GM23338 (cell line): Measurements from ENCODE around the gene ANKS1B. TPM values are rescaled to one million over a fixed set of nuclear protein-coding genes. Genes with fewer than 3 reads are reported as not detected.

Source experiments
- ATAC-seq: fragments of 200-7000 bp; cut with Tn5 transposase; 3 replicates; pipeline ENCODE4 v1.9.1; 2020
- DNase-seq: peaks from one replicate; pipeline ENCODE4 v3.0.0-alpha.2; 2015; ENCODE audit warnings: low spot score
- H2AFZ ChIP-seq: fragments of 200-600 bp; sonication (generic); 2 replicates; pipeline ENCODE4 v1.8.0; 2016; ENCODE audit warnings: antibody characterized with exemption, mild to moderate bottlenecking, moderate library complexity
- H3F3A ChIP-seq: fragments of 200-600 bp; sonication (generic); replicated peaks from 2 replicates; pipeline ENCODE4 v1.8.0; 2017; ENCODE audit warnings: antibody characterized with exemption, mixed run types, low read depth
- H3K27ac ChIP-seq: fragments of 200-600 bp; sonication (generic); 2 replicates; pipeline ENCODE4 v1.6.1; 2016; ENCODE audit warnings: low read depth
- H3K27me3 ChIP-seq: fragments of 200-600 bp; sonication (generic); 2 replicates; pipeline ENCODE4 v1.8.0; 2016; ENCODE audit warnings: mild to moderate bottlenecking, mixed run types, moderate library complexity; ENCODE audit not compliant: insufficient read depth
- H3K36me3 ChIP-seq: fragments of 200-600 bp; sonication (generic); 2 replicates; pipeline ENCODE4 v1.8.0; 2016; ENCODE audit warnings: mild to moderate bottlenecking; ENCODE audit not compliant: insufficient read depth
- H3K4me1 ChIP-seq: fragments of 200-600 bp; sonication (generic); 2 replicates; pipeline ENCODE4 v1.8.0; 2016; ENCODE audit warnings: mild to moderate bottlenecking, moderate library complexity; ENCODE audit not compliant: insufficient read depth
- H3K4me2 ChIP-seq: fragments of 200-600 bp; sonication (generic); 2 replicates; pipeline ENCODE4 v1.7.1; 2017; ENCODE audit warnings: mixed run types
- H3K4me3 ChIP-seq: fragments of 200-600 bp; sonication (generic); 2 replicates; pipeline ENCODE4 v1.6.1; 2016; ENCODE audit warnings: mixed run types
- H3K79me2 ChIP-seq: fragments of 200-600 bp; sonication (generic); replicated peaks from 2 replicates; pipeline ENCODE4 v1.8.0; 2017; ENCODE audit warnings: mild to moderate bottlenecking; ENCODE audit not compliant: insufficient read depth
- H3K9me2 ChIP-seq: fragments of 200-600 bp; sonication (generic); 2 replicates; pipeline ENCODE4 v1.8.0; 2017; ENCODE audit not compliant: insufficient read depth
- H4K20me1 ChIP-seq: fragments of 200-600 bp; sonication (generic); replicated peaks from 2 replicates; pipeline ENCODE4 v1.8.0; 2017; ENCODE audit warnings: mild to moderate bottlenecking; ENCODE audit not compliant: insufficient read depth
- H3K27ac Mint-ChIP-seq: 2 replicates; pipeline ENCODE4 v1.8.0; 2020; ENCODE audit warnings: inconsistent platforms, mild to moderate bottlenecking, moderate library complexity, mixed read lengths
- H3K27me3 Mint-ChIP-seq: 3 replicates; pipeline ENCODE4 v1.8.0; 2022; ENCODE audit warnings: low read depth, mild to moderate bottlenecking, moderate library complexity, mixed read lengths, inconsistent platforms; ENCODE audit not compliant: insufficient read depth, poor library complexity
- H3K36me3 Mint-ChIP-seq: 3 replicates; pipeline ENCODE4 v1.8.0; 2021; ENCODE audit warnings: low read depth, mild to moderate bottlenecking, inconsistent platforms, moderate library complexity, mixed read lengths
- H3K4me1 Mint-ChIP-seq: 3 replicates; pipeline ENCODE4 v1.8.0; 2020; ENCODE audit warnings: mild to moderate bottlenecking, inconsistent platforms, mixed read lengths
- H3K4me3 Mint-ChIP-seq: 3 replicates; pipeline ENCODE4 v1.8.0; 2021; ENCODE audit warnings: moderate library complexity, mild to moderate bottlenecking, inconsistent platforms, mixed read lengths
- H3K9me3 Mint-ChIP-seq: 3 replicates; pipeline ENCODE4 v1.8.0; 2020; ENCODE audit warnings: moderate library complexity, mild to moderate bottlenecking, inconsistent platforms, mixed read lengths
- CTCF ChIP-seq, 2 experiments: fragments of 200-600 bp in 1 of 2; sonication (generic) in 1 of 2; conservative IDR thresholded peaks; 2 replicates each; pipeline versions ENCODE4 v1.5.1 to v1.6.1; 2016 to 2017; ENCODE audit warnings: antibody characterized with exemption in 2 of 2, low read depth in 2 of 2, mild to moderate bottlenecking in 2 of 2, moderate library complexity in 1 of 2
- ETS1 ChIP-seq: IDR thresholded peaks from 2 replicates; pipeline ENCODE4 v1.6.1; 2016; ENCODE audit warnings: antibody characterized with exemption
- NANOG ChIP-seq: IDR thresholded peaks from 2 replicates; pipeline ENCODE4 v1.6.1; 2016; ENCODE audit warnings: antibody characterized with exemption, borderline replicate concordance
- POLR2AphosphoS5 ChIP-seq: IDR thresholded peaks from 2 replicates; pipeline ENCODE4 v1.6.1; 2016; ENCODE audit warnings: antibody characterized with exemption, low read depth
- REST ChIP-seq: IDR thresholded peaks from one replicate; pipeline ENCODE4 v1.6.1; 2018; ENCODE audit warnings: antibody characterized with exemption; ENCODE audit not compliant: unreplicated experiment
- STAT1 ChIP-seq: IDR thresholded peaks from one replicate; pipeline ENCODE4 v1.6.1; 2016; ENCODE audit warnings: antibody characterized with exemption; ENCODE audit not compliant: unreplicated experiment
- ZNF331 ChIP-seq: fragments of 250-450 bp; sonication (Bioruptor Pico); IDR thresholded peaks from 2 replicates; pipeline ENCODE4 v1.5.0; 2020; ENCODE audit warnings: low read depth, mild to moderate bottlenecking, moderate library complexity
- ZNF462 ChIP-seq: fragments of 250-450 bp; sonication (Bioruptor Pico); IDR thresholded peaks from 2 replicates; pipeline ENCODE4 v1.5.0; 2020; ENCODE audit warnings: mild to moderate bottlenecking, moderate library complexity
- polyA plus RNA-seq: library from polyadenylated mRNA; unstranded; fragments of >200 nt; fragmentation: Nextera tagmentation; extraction: Ambion mirVana; gene quantifications from 2 replicates; pipeline ENCODE4 v1.2.1, GENCODE V29; 2016
- total RNA-seq: library from RNA; depleted of rRNA; stranded (reverse); fragments of >200 nt; shearing (Covaris generic); gene quantifications from 2 replicates; pipeline ENCODE4 v1.2.3, GENCODE V29; 2014

ANKS1B gene
- total and polyA plus RNA-seq, 2 experiments from 2014 or later = 4.3 to 5.8 TPM

- no peak for TF ChIP-seq ETS1
- TF ChIP-seq NANOG = no peak
- TF ChIP-seq STAT1 = no peak
- TF ChIP-seq POLR2AphosphoS5 = no peak
- peak; percentile 38 to 48; a peak in 3 of 4 replicates for TF ChIP-seq CTCF (conservative IDR thresholded peaks at IDR 0.05; ENCODE audit: low read depth in 2 of 2)
- no peaks in the 10 kb centered on the region for H3K27me3 Mint-ChIP-seq
- no peak for ATAC-seq
Measured at GRCh38 chr12:99822273-99822672, 162.5 kb downstream of the ANKS1B start.

GRCh38 chr12:99810718-99811593 is 173.8 kb downstream of the ANKS1B start:
- no peaks in the 10 kb centered on the region for H3K27me3 Mint-ChIP-seq
- Histone ChIP-seq H2AFZ (no peak overlapping the region), H3K9me2 (no peaks in the 10 kb centered on the region), H3K4me3 (no peak overlapping the region), H3K4me1 (0 out of 2 replicates have a peak, but pooled peaks cover 4% of the 10 kb centered on the region), H3K79me2 (no peaks in the 10 kb centered on the region), H3F3A (no peaks in the 10 kb centered on the region), H4K20me1 (no peaks in the 10 kb centered on the region), H3K27ac (no peak overlapping the region), H3K36me3 (no peaks in the 10 kb centered on the region), H3K4me2 (no peak overlapping the region), H3K27me3 (no peaks in the 10 kb centered on the region)
- no peaks in the 10 kb centered on the region; the same call in 1 of the 3 replicates for H3K4me1 Mint-ChIP-seq
- H3K9me3 Mint-ChIP-seq = no peaks in the 10 kb centered on the region
- no peak overlapping the region for H3K4me3 Mint-ChIP-seq
- no peak for ATAC-seq
- peak; percentile 18 for DNase-seq
- H3K36me3 Mint-ChIP-seq = no peaks in the 10 kb centered on the region
- no peak overlapping the region for H3K27ac Mint-ChIP-seq
- no peak for TF ChIP-seq ZNF331
- TF ChIP-seq ZNF462 = no peak
- no peak for TF ChIP-seq REST

More at GRCh38 chr12:99822273-99822672, 162.5 kb downstream of the ANKS1B start:
- Histone ChIP-seq H3K27ac (no peak overlapping the region), H3K4me1 (no peaks in the 10 kb centered on the region), H3K9me2 (no peaks in the 10 kb centered on the region), H3K27me3 (no peaks in the 10 kb centered on the region), H3K79me2 (no peaks in the 10 kb centered on the region), H3F3A (no peaks in the 10 kb centered on the region), H4K20me1 (no peaks in the 10 kb centered on the region), H3K36me3 (no peaks in the 10 kb centered on the region), H2AFZ (no peak overlapping the region), H3K4me3 (no peak overlapping the region), H3K4me2 (no peak overlapping the region)
- H3K27ac Mint-ChIP-seq = no peak overlapping the region
- H3K4me1 Mint-ChIP-seq = no peaks in the 10 kb centered on the region
- H3K36me3 Mint-ChIP-seq = no peaks in the 10 kb centered on the region
- peak; percentile 25 for DNase-seq
- no peaks in the 10 kb centered on the region for H3K9me3 Mint-ChIP-seq
- no peak overlapping the region for H3K4me3 Mint-ChIP-seq
